Nephron (organoid): ENCODE data around the gene LIPC.

Source experiments
- H3K27ac Mint-ChIP-seq, 3 experiments: 2 replicates each; pipeline ENCODE4 v1.8.0; 2020; ENCODE audit warnings: mixed read lengths in 3 of 3, mild to moderate bottlenecking in 2 of 3, moderate library complexity in 1 of 3
- H3K27me3 Mint-ChIP-seq: 2 replicates; pipeline ENCODE4 v1.8.0; 2021; ENCODE audit warnings: low read depth, mild to moderate bottlenecking, moderate library complexity, mixed read lengths
- H3K36me3 Mint-ChIP-seq: 2 replicates; pipeline ENCODE4 v1.8.0; 2020; ENCODE audit warnings: low read depth, mixed read lengths
- H3K4me1 Mint-ChIP-seq: 2 replicates; pipeline ENCODE4 v1.8.0; 2020; ENCODE audit warnings: mixed read lengths
- H3K4me3 Mint-ChIP-seq, 3 experiments: 2 replicates each; pipeline ENCODE4 v1.8.0; 2020; ENCODE audit warnings: mild to moderate bottlenecking in 3 of 3, mixed read lengths in 3 of 3, moderate library complexity in 2 of 3
- H3K9me3 Mint-ChIP-seq: 2 replicates; pipeline ENCODE4 v1.8.0; 2020; ENCODE audit warnings: mixed read lengths
- CTCF ChIP-seq, 3 experiments: fragments of 200-600 bp; sonication (generic); IDR thresholded peaks; one replicate each; pipeline ENCODE4 v1.5.0; 2021; ENCODE audit warnings: antibody characterized with exemption in 3 of 3; ENCODE audit not compliant: unreplicated experiment in 3 of 3

LIPC gene

GRCh38 chr15:58440158-58440910, 8.5 kb downstream of the LIPC start:
- H3K4me3 Mint-ChIP-seq: no peak overlapping the region
- no peak for TF ChIP-seq CTCF (IDR thresholded peaks at IDR 0.05; ENCODE audit: unreplicated experiment in 3 of 3)
- peak overlapping the region; percentile 26 to 82 (median 82) for H3K27ac Mint-ChIP-seq
- H3K4me1 Mint-ChIP-seq: peaks cover 29% of the 10 kb centered on the region
- H3K36me3 Mint-ChIP-seq: no peaks in the 10 kb centered on the region
- peaks cover 9% of the 10 kb centered on the region for H3K27me3 Mint-ChIP-seq
- H3K9me3 Mint-ChIP-seq: no peaks in the 10 kb centered on the region

- Mint-ChIP-seq H3K9me3 (no peaks in the 10 kb centered on the region), H3K36me3 (no peaks in the 10 kb centered on the region), H3K4me1 (peaks cover 29% of the 10 kb centered on the region), H3K27me3 (peaks cover 9% of the 10 kb centered on the region), H3K27ac (peak overlapping the region; percentile 26 to 82 (median 82)), H3K4me3 (no peak overlapping the region)
- no peak for TF ChIP-seq CTCF (IDR thresholded peaks at IDR 0.05; ENCODE audit: unreplicated experiment in 3 of 3)
Measured at GRCh38 chr15:58440922-58441321, 9.1 kb downstream of the LIPC start.

GRCh38 chr15:58441376-58442070, 9.7 kb downstream of the LIPC start:
- H3K27me3 Mint-ChIP-seq: peaks cover 9% of the 10 kb centered on the region
- TF ChIP-seq CTCF (IDR thresholded peaks at IDR 0.05; ENCODE audit: unreplicated experiment in 3 of 3): no peak
- no peaks in the 10 kb centered on the region for H3K9me3 Mint-ChIP-seq
- peaks cover 29% of the 10 kb centered on the region for H3K4me1 Mint-ChIP-seq
- no peak overlapping the region for H3K4me3 Mint-ChIP-seq
- H3K36me3 Mint-ChIP-seq: no peaks in the 10 kb centered on the region
- H3K27ac Mint-ChIP-seq: peak overlapping the region in 2 of 3 experiments; percentile 51 to 82

- H3K27ac Mint-ChIP-seq: peak overlapping the region in 2 of 3 experiments; percentile 10 to 16
- H3K36me3 Mint-ChIP-seq: no peaks in the 10 kb centered on the region
- peaks cover 30% of the 10 kb centered on the region for H3K4me1 Mint-ChIP-seq
Measured at GRCh38 chr15:58442122-58442521, 10.3 kb downstream of the LIPC start.

GRCh38 chr15:58443308-58443707, 11.5 kb downstream of the LIPC start:
- Mint-ChIP-seq H3K27me3 (peaks cover 9% of the 10 kb centered on the region), H3K9me3 (no peaks in the 10 kb centered on the region), H3K4me3 (no peak overlapping the region), H3K27ac (peak overlapping the region in 1 of 3 experiments; percentile 23), H3K4me1 (peaks cover 31% of the 10 kb centered on the region), H3K36me3 (no peaks in the 10 kb centered on the region)
- TF ChIP-seq CTCF (IDR thresholded peaks at IDR 0.05; ENCODE audit: unreplicated experiment in 3 of 3): no peak

More at GRCh38 chr15:58442122-58442521, 10.3 kb downstream of the LIPC start:
- H3K9me3 Mint-ChIP-seq: no peaks in the 10 kb centered on the region
- peaks cover 9% of the 10 kb centered on the region for H3K27me3 Mint-ChIP-seq
- no peak for TF ChIP-seq CTCF (IDR thresholded peaks at IDR 0.05; ENCODE audit: unreplicated experiment in 3 of 3)
- no peak overlapping the region for H3K4me3 Mint-ChIP-seq
